GM19043 (cell line): ENCODE results near the gene NLN.
"Not testable (repeated sequence)": the region's sequence is repeated elsewhere in the genome, so short reads cannot be mapped to it uniquely, and the experiment has no call there.

Experiments
- ATAC-seq: cut with Tn5 transposase; IDR thresholded peaks from one replicate; pipeline ENCODE4 v1.9.1; 2021; ENCODE audit warnings: low read depth; ENCODE audit not compliant: unreplicated experiment

The NLN gene

GRCh38 chr5:65866837-65867521 lies 145.0 kb downstream of the NLN start:
- ATAC-seq = no peak

- ATAC-seq = no peak
Observed at GRCh38 chr5:65867542-65868195, 145.7 kb downstream of the NLN start.

GRCh38 chr5:65868509-65868908 lies 146.5 kb downstream of the NLN start:
- ATAC-seq = no peak

- ATAC-seq = no peak
Observed at GRCh38 chr5:65871182-65871581, 149.2 kb downstream of the NLN start.

- not testable (repeated sequence) for ATAC-seq
Observed at GRCh38 chr5:65871776-65872175, 149.8 kb downstream of the NLN start.

GRCh38 chr5:65873181-65873750 lies 151.3 kb downstream of the NLN start:
- ATAC-seq = no peak

- no peak for ATAC-seq
Observed at GRCh38 chr5:65874241-65874640, 152.2 kb downstream of the NLN start.

GRCh38 chr5:65876496-65876895 lies 154.5 kb downstream of the NLN start:
- ATAC-seq = no peak

GRCh38 chr5:65876970-65877369 lies 155.0 kb downstream of the NLN start:
- ATAC-seq = no peak
